ENCODE measurements around the gene DNER. TPM values are rescaled to one million over a fixed set of nuclear protein-coding genes. Genes with fewer than 3 reads are reported as not detected.
"Not testable (repeated sequence)": the region's sequence is repeated elsewhere in the genome, so short reads cannot be mapped to it uniquely, and the experiment has no call there.

DNER gene
- total RNA-seq, 1 donor from 2014 or later = 0.14 TPM

GRCh38 chr2:229731916-229732315, 17.6 kb upstream of the DNER start:
- Histone ChIP-seq H3K27ac (no peak overlapping the region), H3K36me3 (no peaks in the 10 kb centered on the region), H3K4me3 (no peak overlapping the region), H3K9me3 (no peaks in the 10 kb centered on the region), H3K4me1 (no peaks in the 10 kb centered on the region), H3K27me3 (no peaks in the 10 kb centered on the region)
- intact Hi-C loops (cut with DNase I) = no loop called here
- DNase-seq = no peak
- no peak for TF ChIP-seq CTCF (IDR thresholded peaks at IDR 0.05)
- ATAC-seq = no peak

GRCh38 chr2:229731363-229731762, 17.0 kb upstream of the DNER start:
- Histone ChIP-seq H3K36me3 (no peaks in the 10 kb centered on the region), H3K27me3 (no peaks in the 10 kb centered on the region), H3K4me3 (no peak overlapping the region), H3K9me3 (no peaks in the 10 kb centered on the region), H3K27ac (no peak overlapping the region), H3K4me1 (no peaks in the 10 kb centered on the region)
- intact Hi-C loops (cut with DNase I) = no loop called here
- TF ChIP-seq CTCF (IDR thresholded peaks at IDR 0.05) = no peak
- no peak for DNase-seq
- ATAC-seq = no peak

GRCh38 chr2:229728370-229728769, 14.0 kb upstream of the DNER start:
- no peak overlapping the region for H3K4me3 ChIP-seq
- no peaks in the 10 kb centered on the region for H3K9me3 ChIP-seq
- ATAC-seq = no peak
- intact Hi-C loops (cut with DNase I) = no loop called here
- H3K27ac ChIP-seq = no peak overlapping the region
- H3K36me3 ChIP-seq = no peaks in the 10 kb centered on the region
- H3K27me3 ChIP-seq = no peaks in the 10 kb centered on the region
- TF ChIP-seq CTCF (IDR thresholded peaks at IDR 0.05) = no peak
- no peaks in the 10 kb centered on the region for H3K4me1 ChIP-seq
- DNase-seq = no peak

GRCh38 chr2:229726643-229727042, 12.3 kb upstream of the DNER start:
- no peak for TF ChIP-seq CTCF (IDR thresholded peaks at IDR 0.05)
- Histone ChIP-seq H3K27ac (no peak overlapping the region), H3K4me1 (no peaks in the 10 kb centered on the region), H3K9me3 (no peaks in the 10 kb centered on the region), H3K27me3 (no peaks in the 10 kb centered on the region), H3K4me3 (no peak overlapping the region), H3K36me3 (no peaks in the 10 kb centered on the region)
- ATAC-seq (no peak), DNase-seq (no peak)
- intact Hi-C loops (cut with DNase I) = no loop called here

- Histone ChIP-seq H3K27ac (no peak overlapping the region), H3K4me3 (no peak overlapping the region), H3K36me3 (no peaks in the 10 kb centered on the region), H3K9me3 (no peaks in the 10 kb centered on the region), H3K4me1 (no peaks in the 10 kb centered on the region), H3K27me3 (no peaks in the 10 kb centered on the region)
- DNase-seq = no peak
- TF ChIP-seq CTCF (IDR thresholded peaks at IDR 0.05) = no peak
- ATAC-seq = no peak
- intact Hi-C loops (cut with DNase I) = no loop called here
Observed at GRCh38 chr2:229725716-229726574, 11.6 kb upstream of the DNER start.

- H3K36me3 ChIP-seq; ATAC-seq; H3K4me3 ChIP-seq; H3K9me3 ChIP-seq; H3K27me3 ChIP-seq; H3K27ac ChIP-seq; DNase-seq; H3K4me1 ChIP-seq; intact Hi-C loops (cut with DNase I): not testable (repeated sequence)
Observed at GRCh38 chr2:229723192-229723591, 8.8 kb upstream of the DNER start.
